HG02943 (cell line): ENCODE data around the gene ABRAXAS1.
"Not testable (repeated sequence)": the region's sequence is repeated elsewhere in the genome, so short reads cannot be mapped to it uniquely, and the experiment has no call there.

Source experiments
- ATAC-seq: cut with Tn5 transposase; IDR thresholded peaks from one replicate; pipeline ENCODE4 v1.9.1; 2021; ENCODE audit warnings: mild to moderate bottlenecking, low read depth, moderate library complexity; ENCODE audit not compliant: unreplicated experiment

Gene ABRAXAS1

GRCh38 chr4:83484500-83485461 lies at the start of gene ABRAXAS1:
Gene ABRAXAS1 (minus strand): TSS chr4:83485100. CDS start chr4:83485072, 28 bp downstream.
- peak; percentile 97 for ATAC-seq

DNA sequence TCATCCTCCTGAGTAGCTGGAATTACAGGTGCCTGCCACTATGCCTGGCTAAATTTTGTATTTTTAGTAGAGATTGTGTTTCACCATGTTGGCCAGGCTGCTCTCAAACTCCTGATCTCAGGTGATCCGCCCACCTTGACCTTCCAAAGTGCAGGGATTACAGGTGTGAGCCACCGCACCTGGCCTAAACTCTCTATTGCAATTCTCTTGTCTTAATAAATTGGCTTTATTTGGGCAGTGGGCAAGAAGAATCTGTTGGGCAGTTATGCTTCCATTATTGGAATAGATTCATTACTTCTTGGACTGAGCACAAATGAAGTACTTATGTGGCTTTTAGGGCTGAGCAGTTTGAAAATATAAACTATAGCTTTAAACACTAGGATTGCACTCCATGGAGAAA lies 42.8 kb upstream of the ABRAXAS1 start:
- ATAC-seq, result no peak

DNA sequence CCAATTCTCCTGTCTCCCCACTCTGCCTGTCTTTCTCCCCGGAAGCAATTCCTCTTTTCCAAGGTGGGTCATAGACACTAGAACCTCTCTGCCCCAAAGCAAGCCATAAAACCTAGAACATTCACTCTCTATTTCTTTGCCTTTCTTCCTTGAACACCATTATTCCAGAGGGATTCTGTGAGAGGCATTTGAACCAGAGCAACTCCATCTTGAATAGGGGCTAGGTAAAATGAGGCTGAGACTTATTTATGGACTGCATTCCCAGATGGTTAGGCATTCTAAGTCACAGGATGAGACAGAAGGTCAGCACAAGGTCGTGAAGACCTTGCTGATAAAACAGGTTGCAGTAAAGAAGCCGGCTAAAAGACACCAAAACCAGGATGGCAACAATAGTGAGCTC lies 37.3 kb upstream of the ABRAXAS1 start:
- no peak for ATAC-seq

DNA sequence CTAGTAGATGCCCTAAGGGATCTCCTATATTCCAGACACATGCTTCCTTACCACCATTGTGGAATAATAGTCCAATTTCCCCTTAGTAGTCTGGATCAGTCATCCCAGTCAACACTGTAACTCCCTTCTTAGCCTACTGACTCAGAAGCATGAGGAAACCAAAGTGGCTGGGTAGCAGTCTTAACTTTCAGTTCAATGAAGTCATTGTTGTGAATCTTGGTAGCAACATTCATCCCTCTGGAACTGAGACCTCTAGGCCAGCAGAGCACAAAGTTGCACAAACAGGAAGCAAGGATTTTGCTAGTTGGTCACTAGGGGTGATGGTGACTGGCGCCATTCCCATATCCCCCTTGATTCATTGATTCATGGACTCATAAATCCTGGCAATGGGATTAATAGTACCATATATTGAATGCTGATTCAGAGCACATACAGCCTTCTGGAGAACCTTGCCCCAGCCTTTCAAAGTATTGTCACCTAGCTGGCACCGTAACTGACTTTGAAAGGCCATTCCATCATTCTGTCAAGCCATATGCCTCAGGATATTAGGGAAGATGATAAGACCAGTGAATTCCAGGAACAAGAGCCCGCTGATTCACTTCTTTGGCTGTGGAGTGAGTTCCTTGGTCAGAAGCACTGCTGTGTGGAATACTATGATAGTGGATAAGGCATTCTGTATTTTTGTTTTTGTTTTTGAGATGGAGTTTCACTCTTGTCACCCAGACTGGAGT lies 31.3 kb upstream of the ABRAXAS1 start:
- no peak for ATAC-seq

- ATAC-seq, result no peak
Measured at GRCh38 chr4:83510442-83510841, 25.5 kb upstream of the ABRAXAS1 start.

GRCh38 chr4:83509156-83509585 lies 24.3 kb upstream of the ABRAXAS1 start:
- ATAC-seq, result not testable (repeated sequence)

DNA sequence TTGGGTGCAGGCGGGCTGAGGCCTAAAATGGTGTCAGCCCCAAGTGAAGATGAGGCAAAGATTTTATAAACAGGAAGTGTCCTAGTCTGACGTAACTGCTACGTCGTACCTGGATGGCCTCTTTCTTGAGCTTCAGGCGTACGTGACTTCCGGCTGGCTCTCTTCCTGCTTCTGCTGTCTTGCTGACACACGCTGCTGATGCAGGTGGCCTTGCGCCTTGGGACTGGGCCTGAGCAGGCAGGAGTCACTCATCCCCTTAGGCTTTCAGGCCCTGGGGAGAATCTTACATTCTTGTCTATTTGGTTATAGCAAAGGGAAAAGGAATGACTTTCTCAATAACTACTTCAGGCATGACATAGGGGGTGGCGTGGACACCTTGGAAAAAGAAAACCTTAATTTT lies 20.1 kb upstream of the ABRAXAS1 start:
- no peak for ATAC-seq

DNA sequence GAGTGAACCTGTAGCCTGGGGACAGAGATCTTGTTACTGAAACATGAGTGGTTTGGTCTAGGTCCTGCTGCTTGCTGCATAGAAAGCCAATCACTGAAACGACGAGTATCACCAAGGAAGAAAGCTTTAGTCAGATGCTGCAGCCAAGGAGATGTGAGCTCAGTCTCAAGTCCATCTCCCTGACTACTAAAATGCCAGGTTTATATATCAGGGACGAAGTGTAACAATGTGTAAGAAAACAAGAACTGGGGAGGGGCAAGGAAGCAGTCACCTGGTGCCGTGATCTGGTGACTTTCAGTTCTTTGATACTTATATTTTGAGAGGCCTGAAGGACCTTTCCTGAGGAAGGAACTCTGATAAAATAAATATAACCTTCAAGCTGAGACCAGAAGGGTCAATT lies 19.6 kb upstream of the ABRAXAS1 start:
- ATAC-seq, result no peak

DNA sequence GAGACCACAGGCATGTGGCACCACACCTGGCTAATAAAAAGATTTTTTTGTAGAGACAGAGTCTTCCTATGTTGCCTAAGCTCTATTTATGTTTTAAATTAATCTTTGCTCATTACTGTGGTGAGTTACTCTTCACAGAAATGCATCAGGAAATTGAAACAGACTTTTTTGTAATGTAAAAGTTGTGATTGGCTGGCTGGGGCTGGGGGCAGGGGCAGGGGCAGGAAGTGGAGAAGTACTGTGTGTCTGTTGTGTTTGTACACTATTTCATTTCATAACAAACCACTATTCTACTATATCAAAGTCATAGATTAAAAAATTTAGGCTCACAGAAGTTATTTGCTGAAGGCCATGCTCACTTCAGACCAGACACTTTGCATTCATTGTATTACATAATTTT lies 19.1 kb upstream of the ABRAXAS1 start:
- ATAC-seq, result no peak

GRCh38 chr4:83501671-83502070 lies 16.8 kb upstream of the ABRAXAS1 start:
- ATAC-seq, result not testable (repeated sequence)

GRCh38 chr4:83498187-83498586 lies 13.3 kb upstream of the ABRAXAS1 start:
- no peak for ATAC-seq

DNA sequence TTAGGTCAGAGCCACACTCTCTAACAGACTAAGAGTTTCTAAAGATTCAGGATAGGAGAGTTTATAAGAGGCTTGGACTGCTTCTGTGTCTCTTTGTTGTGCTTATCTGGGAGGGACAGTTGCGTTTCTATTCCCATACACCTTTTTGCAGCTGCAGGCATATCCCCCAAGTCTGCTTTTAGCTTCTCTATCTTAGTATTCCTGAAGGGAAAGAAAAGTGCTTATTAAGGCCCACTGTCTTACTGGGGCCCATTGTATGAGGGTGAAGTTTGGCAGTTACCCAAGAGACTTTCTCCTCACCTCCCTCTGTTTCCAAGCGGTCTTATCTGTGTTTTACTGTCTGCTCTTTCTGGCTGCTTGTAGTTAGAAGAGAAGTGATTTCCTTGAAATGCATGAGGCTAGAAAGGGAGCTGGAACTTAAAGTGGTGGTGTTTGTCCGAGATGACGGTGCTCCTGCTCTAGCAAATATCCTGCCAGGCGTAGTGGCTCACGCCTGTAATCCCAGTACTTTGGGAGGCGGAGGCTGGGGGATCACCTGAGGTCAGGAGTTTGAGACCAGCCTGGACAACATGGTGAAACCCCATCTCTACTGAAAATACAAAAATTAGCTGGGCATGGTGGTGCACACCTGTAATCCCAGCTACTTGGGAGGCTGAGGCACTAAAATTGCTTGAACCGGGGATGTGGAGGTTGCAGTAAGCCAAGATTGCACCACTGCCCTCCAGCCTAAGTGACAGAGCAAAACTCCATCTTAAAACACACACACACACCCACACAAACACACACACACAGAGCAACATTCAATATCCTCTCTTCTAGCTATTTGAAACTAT lies 11.4 kb upstream of the ABRAXAS1 start:
- not testable (repeated sequence) for ATAC-seq

GRCh38 chr4:83490876-83491450 lies 6.1 kb upstream of the ABRAXAS1 start:
- ATAC-seq, result peak; percentile 82

GRCh38 chr4:83489711-83490326 lies 4.9 kb upstream of the ABRAXAS1 start:
- ATAC-seq, result no peak

DNA sequence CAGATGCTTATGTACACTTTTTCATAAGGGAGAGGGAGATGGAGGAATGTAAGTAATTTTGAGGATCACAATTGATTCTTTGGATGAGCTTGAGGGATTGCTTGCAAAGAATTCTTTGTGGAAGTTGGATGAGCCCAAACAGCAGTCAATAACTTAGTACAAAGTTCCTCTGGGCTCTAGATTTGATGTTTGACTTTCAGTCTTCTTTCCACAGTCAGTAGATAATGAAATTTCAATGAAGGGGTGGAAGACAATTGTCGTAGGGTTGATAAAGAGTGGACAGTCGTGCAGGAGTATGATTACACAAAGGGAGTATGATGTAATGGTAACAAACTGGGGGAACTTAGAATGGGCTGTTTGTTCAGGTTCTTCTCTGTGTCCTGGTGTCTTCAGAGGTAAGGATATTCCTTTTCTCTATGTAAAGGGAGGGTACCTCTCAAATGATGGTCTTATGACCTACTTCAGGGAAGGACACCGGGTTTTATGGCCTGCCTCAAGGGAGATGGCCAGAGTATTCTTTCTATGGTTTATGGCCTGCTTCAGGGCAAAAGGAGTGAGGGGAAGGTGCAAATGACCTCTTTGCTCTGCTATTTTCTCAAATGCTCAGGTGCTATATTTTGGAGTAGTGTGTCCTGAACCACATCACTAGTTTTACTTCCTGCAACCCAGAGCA lies 1.7 kb upstream of the ABRAXAS1 start:
- ATAC-seq, result no peak

GRCh38 chr4:83473966-83474365 lies 10.9 kb downstream of the ABRAXAS1 start:
- no peak for ATAC-seq

DNA sequence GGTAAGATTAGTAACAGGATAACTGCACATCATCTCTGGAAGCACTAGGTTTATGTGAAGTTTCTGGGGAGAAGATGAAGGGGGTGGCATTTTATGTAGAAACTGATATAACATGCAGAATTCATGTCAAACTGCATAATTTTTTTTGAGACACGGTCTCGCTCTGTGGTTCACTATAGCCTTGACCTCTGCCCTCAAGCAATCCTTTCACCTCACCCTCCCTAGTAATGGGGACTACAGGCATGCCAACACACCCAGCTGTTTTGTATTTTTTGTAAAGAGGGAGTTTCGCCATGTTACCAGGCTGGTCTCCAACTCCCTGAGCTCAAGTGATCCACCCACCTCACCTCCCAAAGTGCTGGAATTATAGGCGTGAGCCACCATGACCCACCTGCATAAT lies 11.5 kb downstream of the ABRAXAS1 start:
- no peak for ATAC-seq

- ATAC-seq, result no peak
Measured at GRCh38 chr4:83456184-83456501, 28.8 kb downstream of the ABRAXAS1 start.
